WTC11 (cell line): Measurements from ENCODE around the gene TOM1. TPM values are rescaled to one million over a fixed set of nuclear protein-coding genes. Genes with fewer than 3 reads are reported as not detected.
A peak's percentile ranks its signal among the peaks of the same experiment; 100 is the strongest.

Experiments used
- ATAC-seq: fragments of 200-7000 bp; cut with Tn5 transposase; 2 replicates; pipeline ENCODE4 v1.10.0; 2021; ENCODE audit warnings: mild to moderate bottlenecking, moderate library complexity
- CTCF ChIA-PET: fragments of 300-600 bp; sonication (Branson Sonifier 250); formaldehyde crosslinking; loops from one replicate; lab custom pipeline; 2021; ENCODE audit warnings: antibody characterized with exemption; lab: Charles Lee
- POLR2A ChIA-PET: fragments of 350-600 bp; sonication (Branson Sonifier 250); formaldehyde crosslinking; loops from one replicate; lab custom pipeline; 2021; ENCODE audit warnings: antibody characterized with exemption; lab: Charles Lee
- DNase-seq: peaks from one replicate; pipeline ENCODE4 v3.0.0; 2021; ENCODE audit warnings: low spot score
- H3K27ac Mint-ChIP-seq: 2 replicates; pipeline ENCODE4 v1.8.0; 2021; ENCODE audit warnings: mixed read lengths
- H3K27me3 Mint-ChIP-seq: 2 replicates; pipeline ENCODE4 v1.8.0; 2021; ENCODE audit warnings: low read depth, mild to moderate bottlenecking, moderate library complexity, mixed read lengths
- H3K36me3 Mint-ChIP-seq: 2 replicates; pipeline ENCODE4 v1.8.0; 2021; ENCODE audit warnings: mixed read lengths
- H3K4me1 Mint-ChIP-seq: 2 replicates; pipeline ENCODE4 v1.8.0; 2022; ENCODE audit warnings: mixed read lengths
- H3K4me3 Mint-ChIP-seq: 2 replicates; pipeline ENCODE4 v1.8.0; 2021; ENCODE audit warnings: mild to moderate bottlenecking, moderate library complexity, mixed read lengths
- H3K9me3 Mint-ChIP-seq: 2 replicates; pipeline ENCODE4 v1.8.0; 2021; ENCODE audit warnings: mixed read lengths
- ARID4B ChIP-seq: sonication (generic); formaldehyde crosslinking; IDR thresholded peaks from 2 replicates; pipeline ENCODE4 v1.8.0; 2023; ENCODE audit warnings: missing genetic modification reagents, mild to moderate bottlenecking, borderline replicate concordance
- CBFB ChIP-seq: sonication (generic); formaldehyde crosslinking; IDR thresholded peaks from 2 replicates; pipeline ENCODE4 v1.8.1; 2022; ENCODE audit warnings: mild to moderate bottlenecking, low read depth, missing genetic modification reagents
- ESRRA ChIP-seq: sonication (generic); formaldehyde crosslinking; IDR thresholded peaks from 2 replicates; pipeline ENCODE4 v1.8.1; 2022; ENCODE audit warnings: mild to moderate bottlenecking, missing genetic modification reagents, borderline replicate concordance
- FOXP1 ChIP-seq: sonication (generic); formaldehyde crosslinking; IDR thresholded peaks from 2 replicates; pipeline ENCODE4 v1.8.0; 2022; ENCODE audit warnings: missing genetic modification reagents, mild to moderate bottlenecking, moderate library complexity, borderline replicate concordance
- FOXP4 ChIP-seq: sonication (generic); formaldehyde crosslinking; IDR thresholded peaks from 2 replicates; pipeline ENCODE4 v1.8.0; 2022; ENCODE audit warnings: mild to moderate bottlenecking, missing genetic modification reagents
- GABPB1 ChIP-seq: sonication (generic); formaldehyde crosslinking; IDR thresholded peaks from 2 replicates; pipeline ENCODE4 v1.8.1; 2023; ENCODE audit warnings: mild to moderate bottlenecking, missing genetic modification reagents
- NR2C2 ChIP-seq: sonication (generic); formaldehyde crosslinking; IDR thresholded peaks from 2 replicates; pipeline ENCODE4 v1.8.0; 2022; ENCODE audit warnings: mild to moderate bottlenecking, missing genetic modification reagents
- NR3C1 ChIP-seq: sonication (generic); formaldehyde crosslinking; conservative IDR thresholded peaks from 2 replicates; pipeline ENCODE4 v1.8.1; 2023; ENCODE audit warnings: low read depth, mild to moderate bottlenecking, missing genetic modification reagents
- OVOL2 ChIP-seq: fragments of 250-450 bp; sonication (Bioruptor Pico); IDR thresholded peaks from 2 replicates; pipeline ENCODE4 v1.9.0; 2021; ENCODE audit warnings: mild to moderate bottlenecking, borderline replicate concordance
- ZNF138 ChIP-seq: sonication (generic); formaldehyde crosslinking; conservative IDR thresholded peaks from 2 replicates; pipeline ENCODE4 v1.8.1; 2022; ENCODE audit warnings: mild to moderate bottlenecking, moderate library complexity, missing genetic modification reagents
- total RNA-seq: library from RNA; stranded (reverse); gene quantifications from 3 replicates; pipeline ENCODE4 v1.2.3, GENCODE V29; 2021
- TF ChIP-seq, protein P1 (sequence below): sonication (generic); formaldehyde crosslinking; IDR thresholded peaks from 2 replicates; pipeline ENCODE4 v1.8.1; 2023; ENCODE audit warnings: mild to moderate bottlenecking, missing genetic modification reagents, moderate library complexity
- TF ChIP-seq, protein P2 (sequence below): sonication (generic); formaldehyde crosslinking; IDR thresholded peaks from 2 replicates; pipeline ENCODE4 v1.8.1; 2022; ENCODE audit warnings: missing genetic modification reagents, borderline replicate concordance
- TF ChIP-seq, protein P3 (sequence below): fragments of 250-450 bp; sonication (Bioruptor Pico); IDR thresholded peaks from 2 replicates; pipeline ENCODE4 v1.9.0; 2021; ENCODE audit warnings: mild to moderate bottlenecking
- TF ChIP-seq, protein P4 (sequence below): fragments of 250-450 bp; sonication (Bioruptor Pico); IDR thresholded peaks from 2 replicates; pipeline ENCODE4 v1.9.0; 2021; ENCODE audit warnings: mild to moderate bottlenecking

TOM1 gene
- total RNA-seq, 1 experiment from 2014 or later: 23.5 TPM

GRCh38 chr22:35330258-35330861 is 30.7 kb downstream of the TOM1 start:
- no peak for DNase-seq
- Mint-ChIP-seq H3K27ac (no peak overlapping the region), H3K4me1 (no peaks in the 10 kb centered on the region), H3K36me3 (peaks cover 16% of the 10 kb centered on the region), H3K4me3 (no peak overlapping the region), H3K27me3 (no peaks in the 10 kb centered on the region), H3K9me3 (no peaks in the 10 kb centered on the region)
- POLR2A ChIA-PET: no interaction called here
- CTCF ChIA-PET: interaction anchor here (0.9 to 1.4 kb wide), 4 partner anchors 27 to 253 kb away, joined by 3 read pairs; partner anchors contain the start of gene TOM1
- no peak for ATAC-seq
- TF ChIP-seq, protein P1, sequence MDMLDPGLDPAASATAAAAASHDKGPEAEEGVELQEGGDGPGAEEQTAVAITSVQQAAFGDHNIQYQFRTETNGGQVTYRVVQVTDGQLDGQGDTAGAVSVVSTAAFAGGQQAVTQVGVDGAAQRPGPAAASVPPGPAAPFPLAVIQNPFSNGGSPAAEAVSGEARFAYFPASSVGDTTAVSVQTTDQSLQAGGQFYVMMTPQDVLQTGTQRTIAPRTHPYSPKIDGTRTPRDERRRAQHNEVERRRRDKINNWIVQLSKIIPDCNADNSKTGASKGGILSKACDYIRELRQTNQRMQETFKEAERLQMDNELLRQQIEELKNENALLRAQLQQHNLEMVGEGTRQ (CRISPR knock-in tag): peak; percentile 37; the same call in 1 of the 2 replicates
- TF ChIP-seq, protein P2, sequence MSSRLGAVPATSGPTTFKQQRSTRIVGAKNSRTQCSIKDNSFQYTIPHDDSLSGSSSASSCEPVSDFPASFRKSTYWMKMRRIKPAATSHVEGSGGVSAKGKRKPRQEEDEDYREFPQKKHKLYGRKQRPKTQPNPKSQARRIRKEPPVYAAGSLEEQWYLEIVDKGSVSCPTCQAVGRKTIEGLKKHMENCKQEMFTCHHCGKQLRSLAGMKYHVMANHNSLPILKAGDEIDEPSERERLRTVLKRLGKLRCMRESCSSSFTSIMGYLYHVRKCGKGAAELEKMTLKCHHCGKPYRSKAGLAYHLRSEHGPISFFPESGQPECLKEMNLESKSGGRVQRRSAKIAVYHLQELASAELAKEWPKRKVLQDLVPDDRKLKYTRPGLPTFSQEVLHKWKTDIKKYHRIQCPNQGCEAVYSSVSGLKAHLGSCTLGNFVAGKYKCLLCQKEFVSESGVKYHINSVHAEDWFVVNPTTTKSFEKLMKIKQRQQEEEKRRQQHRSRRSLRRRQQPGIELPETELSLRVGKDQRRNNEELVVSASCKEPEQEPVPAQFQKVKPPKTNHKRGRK (CRISPR knock-in tag): no peak

- Mint-ChIP-seq H3K9me3 (no peaks in the 10 kb centered on the region), H3K27ac (no peak overlapping the region), H3K27me3 (no peaks in the 10 kb centered on the region), H3K4me1 (no peaks in the 10 kb centered on the region), H3K36me3 (peaks cover 12% of the 10 kb centered on the region), H3K4me3 (no peak overlapping the region)
- DNase-seq (no peak), ATAC-seq (no peak)
- CTCF ChIA-PET: no interaction called here
- POLR2A ChIA-PET: no interaction called here
- TF ChIP-seq CBFB (CRISPR knock-in tag): no peak
- no peak for TF ChIP-seq OVOL2 (CRISPR knock-in tag)
- no peak for TF ChIP-seq NR3C1
- no peak for TF ChIP-seq ARID4B
- no peak for TF ChIP-seq GABPB1
- TF ChIP-seq, protein P3, sequence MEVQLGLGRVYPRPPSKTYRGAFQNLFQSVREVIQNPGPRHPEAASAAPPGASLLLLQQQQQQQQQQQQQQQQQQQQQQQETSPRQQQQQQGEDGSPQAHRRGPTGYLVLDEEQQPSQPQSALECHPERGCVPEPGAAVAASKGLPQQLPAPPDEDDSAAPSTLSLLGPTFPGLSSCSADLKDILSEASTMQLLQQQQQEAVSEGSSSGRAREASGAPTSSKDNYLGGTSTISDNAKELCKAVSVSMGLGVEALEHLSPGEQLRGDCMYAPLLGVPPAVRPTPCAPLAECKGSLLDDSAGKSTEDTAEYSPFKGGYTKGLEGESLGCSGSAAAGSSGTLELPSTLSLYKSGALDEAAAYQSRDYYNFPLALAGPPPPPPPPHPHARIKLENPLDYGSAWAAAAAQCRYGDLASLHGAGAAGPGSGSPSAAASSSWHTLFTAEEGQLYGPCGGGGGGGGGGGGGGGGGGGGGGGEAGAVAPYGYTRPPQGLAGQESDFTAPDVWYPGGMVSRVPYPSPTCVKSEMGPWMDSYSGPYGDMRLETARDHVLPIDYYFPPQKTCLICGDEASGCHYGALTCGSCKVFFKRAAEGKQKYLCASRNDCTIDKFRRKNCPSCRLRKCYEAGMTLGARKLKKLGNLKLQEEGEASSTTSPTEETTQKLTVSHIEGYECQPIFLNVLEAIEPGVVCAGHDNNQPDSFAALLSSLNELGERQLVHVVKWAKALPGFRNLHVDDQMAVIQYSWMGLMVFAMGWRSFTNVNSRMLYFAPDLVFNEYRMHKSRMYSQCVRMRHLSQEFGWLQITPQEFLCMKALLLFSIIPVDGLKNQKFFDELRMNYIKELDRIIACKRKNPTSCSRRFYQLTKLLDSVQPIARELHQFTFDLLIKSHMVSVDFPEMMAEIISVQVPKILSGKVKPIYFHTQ (CRISPR knock-in tag): no peak
- TF ChIP-seq ESRRA: no peak
- no peak for TF ChIP-seq FOXP1 (CRISPR knock-in tag)
- no peak for TF ChIP-seq ZNF138 (CRISPR knock-in tag)
- TF ChIP-seq NR2C2 (CRISPR knock-in tag): no peak
- TF ChIP-seq FOXP4: no peak
- TF ChIP-seq, protein P4, sequence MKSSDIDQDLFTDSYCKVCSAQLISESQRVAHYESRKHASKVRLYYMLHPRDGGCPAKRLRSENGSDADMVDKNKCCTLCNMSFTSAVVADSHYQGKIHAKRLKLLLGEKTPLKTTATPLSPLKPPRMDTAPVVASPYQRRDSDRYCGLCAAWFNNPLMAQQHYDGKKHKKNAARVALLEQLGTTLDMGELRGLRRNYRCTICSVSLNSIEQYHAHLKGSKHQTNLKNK (CRISPR knock-in tag): no peak
These were observed 32.6 kb downstream of the TOM1 start for GRCh38 chr22:35332278-35332677.
